HCT116 (cell line): ENCODE data around the gene ASPA. TPM values are rescaled to one million over a fixed set of nuclear protein-coding genes. Genes with fewer than 3 reads are reported as not detected.

Experiments used
- ATAC-seq: fragments of 200-7000 bp; cut with Tn5 transposase; 2 replicates; pipeline ENCODE4 v1.9.1; 2020; ENCODE audit warnings: mild to moderate bottlenecking, moderate library complexity
- BruUV-seq: library from RNA; stranded (reverse); fragments of 400-500 nt; replicated peaks from 2 replicates; lab custom pipeline; 2021; lab: Mats Ljungman, UMichigan
- CTCF ChIA-PET: fragments of 300-600 bp; sonication (Branson Sonifier 250); formaldehyde crosslinking; loops from one replicate; lab custom pipeline; 2021; ENCODE audit warnings: antibody characterized with exemption; lab: Charles Lee
- POLR2A ChIA-PET: fragments of 300-600, 350-600 bp; sonication (Branson Sonifier 250); formaldehyde crosslinking; loops from one replicate; lab custom pipeline; 2021; ENCODE audit warnings: antibody characterized with exemption; lab: Charles Lee
- RAD21 ChIA-PET, 2 experiments: fragments of 300-600 bp; sonication (Branson Sonifier 250); formaldehyde crosslinking; loops; one replicate each; lab custom pipeline; 2023; ENCODE audit warnings: low total read pairs in 2 of 2; ENCODE audit not compliant: uncharacterized antibody in 2 of 2, unreplicated experiment in 2 of 2, low non-redundant PET in 1 of 2; lab: Charles Lee
- DNase-seq: peaks from one replicate; pipeline ENCODE4 v3.0.0-alpha.2; 2010; ENCODE audit warnings: low read depth, low spot score
- H2AFZ ChIP-seq: fragments of 200-600 bp; shearing (Covaris generic), sonication (generic); 2 replicates; pipeline ENCODE4 v1.6.1; 2017; ENCODE audit warnings: low read depth, mixed run types, mixed read lengths, antibody characterized with exemption, low read length; ENCODE audit not compliant: poor library complexity, severe bottlenecking
- H3K27ac ChIP-seq: 2 replicates; pipeline ENCODE4 v1.5.1; 2012; ENCODE audit warnings: low read depth, low read length
- H3K27me3 ChIP-seq: fragments of 200-600 bp; sonication (generic); 2 replicates; pipeline ENCODE4 v1.6.1; 2016; ENCODE audit warnings: mixed run types, low read length, mixed read lengths; ENCODE audit not compliant: insufficient read depth
- H3K36me3 ChIP-seq, 2 experiments: fragments of 200-500 bp in 1 of 2; fragments of 200-600 bp in 1 of 2; sonication (Bioruptor generic) in 1 of 2; sonication (generic) in 1 of 2; 2 replicates each; pipeline versions ENCODE4 v1.5.1 to v1.6.1; 2014 to 2016; ENCODE audit warnings: low read length in 2 of 2, inconsistent platforms in 1 of 2, mixed read lengths in 1 of 2, mixed run types in 1 of 2; ENCODE audit not compliant: insufficient read depth in 2 of 2, control insufficient read depth in 1 of 2
- H3K4me1 ChIP-seq, 2 experiments: fragments of 200-600 bp in 1 of 2; sonication (generic) in 1 of 2; 2 replicates each; pipeline versions ENCODE4 v1.5.1 to v1.6.1; 2012 to 2017; ENCODE audit warnings: low read length in 2 of 2, inconsistent platforms in 1 of 2, mild to moderate bottlenecking in 1 of 2, mixed read lengths in 1 of 2, mixed run types in 1 of 2, moderate library complexity in 1 of 2; ENCODE audit not compliant: insufficient read depth in 2 of 2, control insufficient read depth in 1 of 2
- H3K4me2 ChIP-seq: fragments of 200-600 bp; sonication (generic); 2 replicates; pipeline ENCODE4 v1.6.1; 2017; ENCODE audit warnings: mixed run types, low read length, mixed read lengths
- H3K4me3 ChIP-seq, 2 experiments: fragments of 200-600 bp in 1 of 2; sonication (generic) in 1 of 2; replicated peaks in 1 of 2; 2 replicates each; pipeline ENCODE4 v1.5.1; 2011 to 2016; ENCODE audit warnings: low read length in 2 of 2, control low read depth in 1 of 2, low read depth in 1 of 2, mild to moderate bottlenecking in 1 of 2, mixed read lengths in 1 of 2, mixed run types in 1 of 2
- H3K79me2 ChIP-seq: fragments of 200-600 bp; sonication (generic); 2 replicates; pipeline ENCODE4 v1.6.1; 2017; ENCODE audit warnings: mild to moderate bottlenecking, mixed run types, low read length, moderate library complexity, mixed read lengths; ENCODE audit not compliant: insufficient read depth
- H3K9ac ChIP-seq: fragments of 200-600 bp; sonication (generic); 2 replicates; pipeline ENCODE4 v1.6.1; 2016; ENCODE audit warnings: low read length, mixed read lengths
- H3K9me2 ChIP-seq: fragments of 200-600 bp; sonication (generic), shearing (Covaris generic); 2 replicates; pipeline ENCODE4 v1.6.1; 2017; ENCODE audit warnings: mixed run types, mild to moderate bottlenecking, moderate library complexity; ENCODE audit not compliant: insufficient read depth
- H3K9me3 ChIP-seq, 2 experiments: fragments of 200-500 bp in 1 of 2; fragments of 200-600 bp in 1 of 2; sonication (Bioruptor generic) in 1 of 2; sonication (generic) in 1 of 2; 2 replicates each; pipeline ENCODE4 v1.6.1; 2014 to 2017; ENCODE audit warnings: low read length in 2 of 2, mixed read lengths in 2 of 2, inconsistent platforms in 1 of 2, low read depth in 1 of 2, mild to moderate bottlenecking in 1 of 2, mixed run types in 1 of 2, moderate library complexity in 1 of 2; ENCODE audit not compliant: control insufficient read depth in 1 of 2, insufficient read depth in 1 of 2
- H4K20me1 ChIP-seq: fragments of 200-600 bp; sonication (generic), shearing (Covaris generic); 2 replicates; pipeline ENCODE4 v1.6.1; 2017; ENCODE audit warnings: mixed run types, mild to moderate bottlenecking, moderate library complexity; ENCODE audit not compliant: insufficient read depth
- CBX3 ChIP-seq: IDR thresholded peaks from 2 replicates; pipeline ENCODE4 v1.6.1; 2012; ENCODE audit warnings: low read depth
- EGR1 ChIP-seq: IDR thresholded peaks from 2 replicates; pipeline ENCODE4 v1.6.1; 2012; ENCODE audit warnings: low read depth
- ELF1 ChIP-seq: IDR thresholded peaks from 2 replicates; pipeline ENCODE4 v1.6.1; 2012; ENCODE audit warnings: low read depth, borderline replicate concordance
- EZH2 ChIP-seq: fragments of 200-600 bp; sonication (generic); IDR thresholded peaks from 2 replicates; pipeline ENCODE4 v1.6.1; 2017; ENCODE audit warnings: antibody characterized with exemption, mixed run types
- TCF7L2 ChIP-seq: IDR thresholded peaks from 2 replicates; pipeline ENCODE4 v1.7.0; 2011; ENCODE audit warnings: borderline replicate concordance, inconsistent platforms; ENCODE audit not compliant: insufficient read depth, insufficient read length; ENCODE audit errors: extremely low read depth
- ZFX ChIP-seq: fragments of 450-650 bp; IDR thresholded peaks from 2 replicates; pipeline ENCODE4 v1.6.1; 2017
- ZNF274 ChIP-seq: fragments of 200-500 bp; sonication (Bioruptor generic); IDR thresholded peaks from 2 replicates; pipeline ENCODE4 v1.6.1; 2014; ENCODE audit warnings: mild to moderate bottlenecking, low read depth, low read length, inconsistent platforms
- intact Hi-C: fragments of 100-400 bp; cut with micrococcal nuclease; formaldehyde crosslinking; loops from 2 replicates; pipeline ENCODE4 v1.10.0; 2022
- total RNA-seq: library from RNA; stranded (reverse); gene quantifications from one replicate; pipeline ENCODE4 v1.2.1, GENCODE V29; 2021; ENCODE audit not compliant: unreplicated experiment
- TF ChIP-seq, protein P1 (sequence below): IDR thresholded peaks from 2 replicates; pipeline ENCODE4 v1.6.1; 2012
- TF ChIP-seq, protein P2 (sequence below), 3 experiments: fragments of 200-600 bp in 1 of 3; sonication (generic) in 1 of 3; IDR thresholded peaks in 2 of 3; conservative IDR thresholded peaks in 1 of 3; 2 replicates each; pipeline ENCODE4 v1.5.1; 2012 to 2017; ENCODE audit warnings: low read depth in 2 of 3, low read length in 2 of 3, antibody characterized with exemption in 1 of 3, borderline replicate concordance in 1 of 3, control low read depth in 1 of 3, mild to moderate bottlenecking in 1 of 3, mixed read lengths in 1 of 3, mixed run types in 1 of 3, moderate library complexity in 1 of 3; ENCODE audit not compliant: insufficient read depth in 1 of 3

Gene ASPA
- total RNA-seq, 1 experiment from 2014 or later = not detected

DNA sequence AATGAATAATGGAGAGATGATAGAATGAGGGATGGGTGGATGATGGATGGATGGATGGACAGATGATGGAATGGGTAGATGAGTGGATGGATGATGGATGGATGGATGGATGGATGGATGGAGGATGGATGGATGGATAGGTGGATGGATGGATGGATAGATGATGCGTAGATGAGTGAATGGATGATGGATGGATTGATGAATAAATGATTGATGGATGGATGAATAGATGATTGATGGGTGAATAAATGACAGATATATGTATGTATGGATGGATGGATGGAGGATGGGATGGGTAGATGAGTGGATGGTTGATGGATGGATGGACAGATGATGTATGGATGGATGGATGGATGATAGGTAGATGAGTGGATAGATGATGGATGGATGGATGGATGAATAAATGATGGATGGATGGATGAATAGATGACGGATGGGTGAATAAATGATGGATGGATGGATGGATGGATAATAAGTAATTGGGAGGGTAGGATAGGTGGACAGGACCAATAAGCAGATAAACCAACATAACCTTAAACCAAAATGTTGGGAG is 73.9 kb downstream of the ASPA start (continued):
- TF ChIP-seq, protein P1, sequence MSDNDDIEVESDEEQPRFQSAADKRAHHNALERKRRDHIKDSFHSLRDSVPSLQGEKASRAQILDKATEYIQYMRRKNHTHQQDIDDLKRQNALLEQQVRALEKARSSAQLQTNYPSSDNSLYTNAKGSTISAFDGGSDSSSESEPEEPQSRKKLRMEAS = no peak
- TF ChIP-seq ZFX = no peak

DNA sequence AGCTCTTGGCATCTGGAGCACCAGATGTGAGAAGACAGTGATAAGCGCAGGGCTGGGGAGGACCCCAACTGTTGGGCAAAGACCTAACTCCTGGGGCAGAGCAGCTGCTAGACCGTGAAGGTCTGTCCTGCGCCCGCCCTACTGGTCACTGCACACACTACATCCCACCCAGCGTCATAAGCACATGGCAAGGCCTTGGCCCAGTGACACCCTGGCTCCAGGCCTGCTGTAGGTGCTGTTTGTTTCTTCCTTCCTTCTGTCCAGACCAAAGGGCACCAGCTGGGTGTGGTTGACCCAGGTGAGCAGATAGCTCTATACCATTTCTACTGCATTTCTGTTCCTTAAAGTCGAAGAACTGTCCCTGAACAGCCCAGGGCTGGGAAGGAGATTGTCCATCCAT is 75.4 kb downstream of the ASPA start:
- DNase-seq = no peak
- Histone ChIP-seq H2AFZ (no peak overlapping the region), H3K9me2 (no peaks in the 10 kb centered on the region), H3K27ac (no peak overlapping the region), H3K27me3 (no peaks in the 10 kb centered on the region), H3K79me2 (no peaks in the 10 kb centered on the region), H3K9ac (no peak overlapping the region), H3K36me3 (no peaks in the 10 kb centered on the region), H3K4me2 (no peak overlapping the region), H3K4me3 (no peak overlapping the region), H3K9me3 (no peaks in the 10 kb centered on the region), H4K20me1 (no peaks in the 10 kb centered on the region), H3K4me1 (peaks cover 0 to 3% of the 10 kb centered on the region in 2 experiments; a peak in 1 of 4 replicates)
- POLR2A ChIA-PET = no interaction called here
- intact Hi-C loops = no loop called here
- RAD21 ChIA-PET = no interaction called here
- BruUV-seq = no TSS peak
- CTCF ChIA-PET = no interaction called here
- TF ChIP-seq ELF1 = no peak
- no peak for TF ChIP-seq CBX3
- no peak for TF ChIP-seq EZH2
- no peak for TF ChIP-seq ZNF274
- TF ChIP-seq TCF7L2 = no peak
- TF ChIP-seq, protein P2, sequence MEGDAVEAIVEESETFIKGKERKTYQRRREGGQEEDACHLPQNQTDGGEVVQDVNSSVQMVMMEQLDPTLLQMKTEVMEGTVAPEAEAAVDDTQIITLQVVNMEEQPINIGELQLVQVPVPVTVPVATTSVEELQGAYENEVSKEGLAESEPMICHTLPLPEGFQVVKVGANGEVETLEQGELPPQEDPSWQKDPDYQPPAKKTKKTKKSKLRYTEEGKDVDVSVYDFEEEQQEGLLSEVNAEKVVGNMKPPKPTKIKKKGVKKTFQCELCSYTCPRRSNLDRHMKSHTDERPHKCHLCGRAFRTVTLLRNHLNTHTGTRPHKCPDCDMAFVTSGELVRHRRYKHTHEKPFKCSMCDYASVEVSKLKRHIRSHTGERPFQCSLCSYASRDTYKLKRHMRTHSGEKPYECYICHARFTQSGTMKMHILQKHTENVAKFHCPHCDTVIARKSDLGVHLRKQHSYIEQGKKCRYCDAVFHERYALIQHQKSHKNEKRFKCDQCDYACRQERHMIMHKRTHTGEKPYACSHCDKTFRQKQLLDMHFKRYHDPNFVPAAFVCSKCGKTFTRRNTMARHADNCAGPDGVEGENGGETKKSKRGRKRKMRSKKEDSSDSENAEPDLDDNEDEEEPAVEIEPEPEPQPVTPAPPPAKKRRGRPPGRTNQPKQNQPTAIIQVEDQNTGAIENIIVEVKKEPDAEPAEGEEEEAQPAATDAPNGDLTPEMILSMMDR (IDR thresholded peaks at IDR 0.05 in 2 of 3, conservative IDR thresholded peaks at IDR 0.05 in 1 of 3; ENCODE audit: borderline replicate concordance in 1 of 3, insufficient read depth in 1 of 3, low read depth in 2 of 3, low read length in 2 of 3) = peak in 2 of 3 experiments; percentile 25 to 34; a peak in 2 of 6 replicates
- no peak for TF ChIP-seq EGR1
- TF ChIP-seq, protein P1 = no peak
- TF ChIP-seq ZFX = no peak
- peak; percentile 85 for ATAC-seq
